Pancreas (tissue), 10 donors: Measurements from ENCODE around the gene ISYNA1. TPM values are rescaled to one million over a fixed set of nuclear protein-coding genes. Genes with fewer than 3 reads are reported as not detected.

Experiments used
- ATAC-seq, 4 donors: fragments of 200-7000 bp; cut with Tn5 transposase; one replicate each; pipeline versions ENCODE4 v1.8.0 to v1.9.1; 2020; ENCODE audit warnings: mild to moderate bottlenecking in 4 of 4, moderate library complexity in 4 of 4
- DNase-seq, 6 donors: peaks; one replicate each; pipeline ENCODE4 v3.0.0-alpha.2; 2020
- FAIRE-seq: peaks from 2 replicates; lab custom pipeline; 2012; peaks lifted over from hg19 to GRCh38; lab: Jason Lieb, UNC
- H3K27ac ChIP-seq, 4 donors: fragments of 200-600 bp; sonication (generic); 1 replicate in 3 of 4; 2 replicates in 1 of 4; pipeline versions ENCODE4 v1.5.0 to v1.8.0; 2020
- H3K27me3 ChIP-seq, 4 donors: fragments of 200-600 bp; one replicate each; pipeline ENCODE4 v1.8.0; 2021
- H3K36me3 ChIP-seq, 3 donors: fragments of 200-600 bp; sonication (generic) in 1 of 3; one replicate each; pipeline versions ENCODE4 v1.5.0 to v1.8.0; 2020 to 2021
- H3K4me1 ChIP-seq, 3 donors: fragments of 200-600 bp; one replicate each; pipeline ENCODE4 v1.8.0; 2021
- H3K4me3 ChIP-seq, 4 donors: fragments of 200-600 bp; sonication (generic) in 2 of 4; one replicate each; pipeline versions ENCODE4 v1.5.0 to v1.8.0; 2020 to 2021
- H3K9me3 ChIP-seq, 4 donors: fragments of 200-600 bp; one replicate each; pipeline ENCODE4 v1.8.0; 2021
- CTCF ChIP-seq, 4 donors: fragments of 200-600 bp; sonication (generic) in 3 of 4; IDR thresholded peaks; one replicate each; pipeline versions ENCODE4 v1.5.0 to v1.8.0; 2021; ENCODE audit warnings: antibody characterized with exemption in 4 of 4
- WGBS, 2 donors: extraction: QIAGEN DNeasy Blood & Tissue Kit; methylation state at CpG; one replicate each; pipeline ENCODE4 v1.1.7; 2013; 5-methylcytosine and 5-hydroxymethylcytosine counted together
- intact Hi-C, 3 donors: fragments of 100-400 bp; cut with DNase I; formaldehyde crosslinking; loops; one replicate each; pipeline versions ENCODE4 v1.11.1 to v1.14.2; 2022
- polyA plus RNA-seq, 2 donors: library from polyadenylated mRNA; stranded (reverse); fragments of 200-250 nt; gene quantifications; one replicate each; pipeline ENCODE4 v1.2.3, GENCODE V29; 2013
- total RNA-seq, 6 donors: library from RNA; stranded (reverse); fragmentation: NEBNext Ultra II Directional in 4 of 6; extraction: Animal tissue kit (Norgen Biotek cat#: 25700) in 4 of 6; gene quantifications; one replicate each; pipeline versions ENCODE4 v1.2.1 to v1.2.4, GENCODE V29; 2021 to 2023
- donor health status: healthy with polysubstance abuse.
- donor health status: DM: no; HTN: no; CAD: no; lungs with moderate emphysema.
- donor health status: DM: no; HTN: no; CAD: no.
- donor health status: control.
- donor health status: control.
- donor health status: Bipolar disorder and iron deficiency.
- donor health status: DM: yes; HTN: yes; CAD: no.
- donor health status: DM: no; HTN: no; CAD: no.
- donor health status: DM: no; HTN: no; CAD: no.
- donor health status: DM: yes; HTN: yes; CAD: no.

Gene ISYNA1
- total and polyA plus RNA-seq, 8 donors: 26.1 to 309 (median 48.2) TPM

- Histone ChIP-seq H3K9me3 (no peaks in the 10 kb centered on the region), H3K36me3 (peaks cover 0 to 18% (median 0%) of the 10 kb centered on the region in 3 donors), H3K4me3 (no peak overlapping the region), H3K27me3 (no peaks in the 10 kb centered on the region), H3K4me1 (peaks cover 6 to 7% (median 6%) of the 10 kb centered on the region in 3 donors), H3K27ac (no peak overlapping the region)
- intact Hi-C loops: loop anchor here in 1 of 3 donors (5.0 kb wide), 1 partner anchor 43 kb away; no protein-coding TSS in a partner anchor
- 90 to 95% methylated on average over 6 of the region's 6 CpGs for WGBS, 2 donors
- ATAC-seq (peak in 2 of 4 donors; percentile 1 to 16), DNase-seq (peak in 1 of 6 donors; percentile 61), FAIRE-seq (no peak)
- TF ChIP-seq CTCF (IDR thresholded peaks at IDR 0.05): no peak
Measured at GRCh38 chr19:18390065-18390907, 47.6 kb downstream of the ISYNA1 start.

- Histone ChIP-seq H3K36me3 (peaks cover 0 to 18% (median 0%) of the 10 kb centered on the region in 3 donors), H3K4me3 (peak overlapping the region in 1 of 4 donors; percentile 86), H3K9me3 (no peaks in the 10 kb centered on the region), H3K27ac (no peak overlapping the region), H3K4me1 (peaks cover 7 to 12% (median 10%) of the 10 kb centered on the region in 3 donors), H3K27me3 (no peaks in the 10 kb centered on the region)
- no peak for DNase-seq
- no peak for TF ChIP-seq CTCF (IDR thresholded peaks at IDR 0.05)
- peak in 1 of 4 donors; percentile 0 for ATAC-seq
- intact Hi-C loops: loop anchor here in 1 of 3 donors (5.0 kb wide), 1 partner anchor 42 kb away; no protein-coding TSS in a partner anchor
- no peak for FAIRE-seq
Measured at GRCh38 chr19:18389726-18390064, 48.2 kb downstream of the ISYNA1 start.

DNA sequence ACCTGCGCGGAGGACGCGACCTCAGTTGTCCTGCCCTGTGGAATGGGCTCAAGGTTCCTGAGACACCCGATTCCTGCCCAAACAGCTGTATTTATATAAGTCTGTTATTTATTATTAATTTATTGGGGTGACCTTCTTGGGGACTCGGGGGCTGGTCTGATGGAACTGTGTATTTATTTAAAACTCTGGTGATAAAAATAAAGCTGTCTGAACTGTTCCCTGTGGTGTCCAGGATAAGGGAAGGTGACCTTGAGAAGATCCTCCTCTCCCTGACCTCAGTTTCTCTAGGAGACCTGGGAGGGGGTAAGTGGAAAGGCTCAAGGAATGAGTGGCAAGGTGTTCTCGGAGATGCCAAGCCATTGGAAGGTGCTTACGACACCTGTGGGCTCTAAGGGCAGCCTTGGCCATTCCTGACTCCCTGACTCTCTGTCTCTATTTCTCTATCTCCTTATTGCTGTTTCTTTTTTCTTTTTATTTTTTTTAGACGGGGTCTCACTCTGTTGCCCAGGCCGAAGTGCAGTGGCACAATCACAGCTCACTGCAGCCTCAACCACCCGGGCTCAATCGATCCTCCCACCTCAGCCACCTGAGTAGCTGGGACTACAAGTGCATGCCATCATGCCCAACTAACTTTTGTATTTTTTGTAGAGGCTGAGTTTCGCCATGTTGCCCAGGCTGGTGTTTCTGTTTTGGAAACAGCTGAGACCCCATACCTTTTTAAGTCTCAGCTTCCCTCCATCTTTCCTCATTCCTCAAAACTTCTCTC is 48.8 kb downstream of the ISYNA1 start:
- H3K4me1 ChIP-seq: peaks cover 7 to 17% (median 10%) of the 10 kb centered on the region in 3 donors
- peak overlapping the region in 2 of 4 donors; percentile 52 to 81 for H3K27ac ChIP-seq
- 83 to 87% methylated on average over 13 of the region's 13 CpGs for WGBS, 2 donors
- H3K4me3 ChIP-seq: peak overlapping the region in 3 of 4 donors; percentile 43 to 86 (median 61)
- no peak for DNase-seq
- intact Hi-C loops: no loop called here
- no peaks in the 10 kb centered on the region for H3K27me3 ChIP-seq
- H3K36me3 ChIP-seq: peaks cover 0 to 18% (median 0%) of the 10 kb centered on the region in 3 donors
- ATAC-seq: no peak
- no peak for TF ChIP-seq CTCF (IDR thresholded peaks at IDR 0.05)
- no peaks in the 10 kb centered on the region for H3K9me3 ChIP-seq
- no peak for FAIRE-seq

DNA sequence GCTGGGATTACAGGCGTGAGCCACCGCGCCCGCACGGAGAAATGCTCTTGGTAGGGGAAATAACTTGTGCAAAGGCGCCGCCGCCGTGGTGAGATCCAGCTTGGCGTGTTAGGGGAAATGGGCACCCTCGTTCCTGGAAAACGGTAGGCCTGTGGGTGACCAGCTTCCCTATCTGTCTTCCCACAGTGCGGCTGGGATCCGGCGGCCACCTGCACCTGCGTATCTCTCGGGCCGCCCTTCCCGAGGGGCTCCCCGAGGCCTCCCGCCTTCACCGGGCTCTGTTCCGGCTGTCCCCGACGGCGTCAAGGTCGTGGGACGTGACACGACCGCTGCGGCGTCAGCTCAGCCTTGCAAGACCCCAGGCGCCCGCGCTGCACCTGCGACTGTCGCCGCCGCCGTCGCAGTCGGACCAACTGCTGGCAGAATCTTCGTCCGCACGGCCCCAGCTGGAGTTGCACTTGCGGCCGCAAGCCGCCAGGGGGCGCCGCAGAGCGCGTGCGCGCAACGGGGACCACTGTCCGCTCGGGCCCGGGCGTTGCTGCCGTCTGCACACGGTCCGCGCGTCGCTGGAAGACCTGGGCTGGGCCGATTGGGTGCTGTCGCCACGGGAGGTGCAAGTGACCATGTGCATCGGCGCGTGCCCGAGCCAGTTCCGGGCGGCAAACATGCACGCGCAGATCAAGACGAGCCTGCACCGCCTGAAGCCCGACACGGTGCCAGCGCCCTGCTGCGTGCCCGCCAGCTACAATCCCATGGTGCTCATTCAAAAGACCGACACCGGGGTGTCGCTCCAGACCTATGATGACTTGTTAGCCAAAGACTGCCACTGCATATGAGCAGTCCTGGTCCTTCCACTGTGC is 49.6 kb downstream of the ISYNA1 start:
- H3K27me3 ChIP-seq: no peaks in the 10 kb centered on the region
- FAIRE-seq (no peak), DNase-seq (peak; percentile 73 to 94 (median 84)), ATAC-seq (peak; percentile 7 to 72 (median 66))
- H3K4me1 ChIP-seq: peaks cover 7 to 17% (median 10%) of the 10 kb centered on the region in 3 donors
- TF ChIP-seq CTCF (IDR thresholded peaks at IDR 0.05): peak; percentile 92 to 100 (median 97)
- peak overlapping the region in 3 of 4 donors; percentile 43 to 86 (median 61) for H3K4me3 ChIP-seq
- WGBS, 2 donors: 18 to 28% methylated on average over 75 to 86 of the region's 86 CpGs
- no peaks in the 10 kb centered on the region for H3K9me3 ChIP-seq
- peak overlapping the region in 3 of 4 donors; percentile 44 to 81 (median 52) for H3K27ac ChIP-seq
- intact Hi-C loops: no loop called here
- peaks cover 0 to 18% (median 0%) of the 10 kb centered on the region in 3 donors for H3K36me3 ChIP-seq
